K562 (cell line): ENCODE data around the gene PSMC3IP. TPM values are rescaled to one million over a fixed set of nuclear protein-coding genes. Genes with fewer than 3 reads are reported as not detected.

ENCODE experiments used
- ATF3 ChIP-seq, 2 experiments: fragments of 450-650 bp in 1 of 2; sonication (generic) in 1 of 2; formaldehyde crosslinking in 1 of 2; IDR thresholded peaks in 1 of 2; conservative IDR thresholded peaks in 1 of 2; 2 replicates each; pipeline versions ENCODE4 v1.6.1 to v1.8.1; 2016 to 2023; ENCODE audit warnings: mild to moderate bottlenecking in 2 of 2, moderate library complexity in 2 of 2, inconsistent platforms in 1 of 2, missing genetic modification reagents in 1 of 2
- CHD4 ChIP-seq: fragments of 200-600 bp; sonication (generic); IDR thresholded peaks from 3 replicates; pipeline ENCODE4 v1.6.1; 2012; ENCODE audit warnings: low read depth, mild to moderate bottlenecking, mixed read lengths, low read length, inconsistent platforms; ENCODE audit not compliant: insufficient read depth, insufficient replicate concordance, poor library complexity, severe bottlenecking
- KLF13 ChIP-seq: fragments of 450-650 bp; IDR thresholded peaks from 2 replicates; pipeline ENCODE4 v1.6.1; 2016; ENCODE audit warnings: missing genetic modification characterization, low read depth, mild to moderate bottlenecking, missing compliant biosample characterization, moderate library complexity, borderline replicate concordance
- MIER1 ChIP-seq: fragments of 450-650 bp; IDR thresholded peaks from 2 replicates; pipeline ENCODE4 v1.6.1; 2016; ENCODE audit warnings: antibody characterized with exemption, mild to moderate bottlenecking, low read depth
- NFE2L1 ChIP-seq: fragments of 450-650 bp; IDR thresholded peaks from 2 replicates; pipeline ENCODE4 v1.6.1; 2016; ENCODE audit warnings: missing genetic modification characterization, low read depth, mild to moderate bottlenecking, missing compliant biosample characterization, moderate library complexity, borderline replicate concordance
- SREBF1 ChIP-seq: fragments of 150-350 bp; IDR thresholded peaks from 2 replicates; pipeline ENCODE4 v1.6.1; 2014; ENCODE audit warnings: antibody characterized with exemption, low read depth, low read length, borderline replicate concordance
- TGIF2 ChIP-seq: sonication (generic); formaldehyde crosslinking; IDR thresholded peaks from 2 replicates; pipeline ENCODE4 v1.8.1; 2022; ENCODE audit warnings: mild to moderate bottlenecking, missing genetic modification reagents, moderate library complexity
- THRA ChIP-seq: fragments of 450-650 bp; IDR thresholded peaks from 2 replicates; pipeline ENCODE4 v1.6.1; 2017; ENCODE audit warnings: mild to moderate bottlenecking, moderate library complexity
- TRIM24 ChIP-seq, 2 experiments: fragments of 450-650 bp; IDR thresholded peaks; 2 replicates each; pipeline ENCODE4 v1.6.1; 2016
- ZBTB12 ChIP-seq: fragments of 250-450 bp; sonication (Bioruptor Pico); IDR thresholded peaks from 2 replicates; pipeline ENCODE4 v1.4.0; 2020
- ZBTB33 ChIP-seq: sonication (generic); formaldehyde crosslinking; IDR thresholded peaks from 2 replicates; pipeline ENCODE4 v1.8.1; 2023; ENCODE audit warnings: mild to moderate bottlenecking, missing genetic modification reagents
- ZNF146 ChIP-seq: IDR thresholded peaks from one replicate; pipeline ENCODE4 v1.6.1; 2018; ENCODE audit warnings: missing compliant biosample characterization; ENCODE audit not compliant: unreplicated experiment
- ZNF354B ChIP-seq: fragments of 250-450 bp; sonication (Bioruptor Pico); IDR thresholded peaks from 2 replicates; pipeline ENCODE4 v1.4.0; 2020
- ZSCAN29 ChIP-seq: fragments of 450-650 bp; IDR thresholded peaks from 2 replicates; pipeline ENCODE4 v1.6.1; 2017
- polyA plus RNA-seq, 8 experiments: library from polyadenylated mRNA; depleted of rRNA in 4 of 8; stranded (reverse) in 5 of 8; unstranded in 3 of 8; fragments of >200 nt; fragmentation: Nextera tagmentation in 2 of 8; fragmentation: Illumina TruSeq in 1 of 8; extraction: Ambion mirVana in 2 of 8; extraction: Trizol in 1 of 8; gene quantifications; 2 replicates each; pipeline versions ENCODE4 v1.2.1 to v1.2.3, GENCODE V29; 2011 to 2014; ENCODE audit warnings: inconsistent platforms in 1 of 8, missing spikeins in 1 of 8
- total RNA-seq, 7 experiments: library from RNA; depleted of rRNA in 6 of 7; stranded (reverse); fragments of >200 nt in 6 of 7; fragmentation: Illumina TruSeq in 2 of 7; extraction: Trizol in 2 of 7; gene quantifications; 2 replicates each; pipeline versions ENCODE4 v1.2.1 to v1.2.3, GENCODE V29; 2011 to 2021; ENCODE audit warnings: low replicate concordance in 1 of 7
- TF ChIP-seq, protein P1 (sequence below), 2 experiments: fragments of 200-800 bp in 1 of 2; sonication (Bioruptor generic) in 1 of 2; sonication (generic) in 1 of 2; formaldehyde crosslinking in 1 of 2; IDR thresholded peaks in 1 of 2; conservative IDR thresholded peaks in 1 of 2; 2 replicates each; pipeline versions ENCODE4 v1.5.0 to v1.6.1; 2016 to 2020; ENCODE audit warnings: missing compliant biosample characterization in 1 of 2, missing genetic modification characterization in 1 of 2, missing genetic modification reagents in 1 of 2
- TF ChIP-seq, protein P2 (sequence below): fragments of 250-450 bp; sonication (Bioruptor Pico); IDR thresholded peaks from 2 replicates; pipeline ENCODE4 v1.5.0; 2021

The PSMC3IP gene
- total and polyA plus RNA-seq, 9 of the 15 experiments (the other 6 are each of a cell fraction or from before 2014, with no cell fraction given), result 13.8 to 65.6 (median 32.8) TPM

DNA sequence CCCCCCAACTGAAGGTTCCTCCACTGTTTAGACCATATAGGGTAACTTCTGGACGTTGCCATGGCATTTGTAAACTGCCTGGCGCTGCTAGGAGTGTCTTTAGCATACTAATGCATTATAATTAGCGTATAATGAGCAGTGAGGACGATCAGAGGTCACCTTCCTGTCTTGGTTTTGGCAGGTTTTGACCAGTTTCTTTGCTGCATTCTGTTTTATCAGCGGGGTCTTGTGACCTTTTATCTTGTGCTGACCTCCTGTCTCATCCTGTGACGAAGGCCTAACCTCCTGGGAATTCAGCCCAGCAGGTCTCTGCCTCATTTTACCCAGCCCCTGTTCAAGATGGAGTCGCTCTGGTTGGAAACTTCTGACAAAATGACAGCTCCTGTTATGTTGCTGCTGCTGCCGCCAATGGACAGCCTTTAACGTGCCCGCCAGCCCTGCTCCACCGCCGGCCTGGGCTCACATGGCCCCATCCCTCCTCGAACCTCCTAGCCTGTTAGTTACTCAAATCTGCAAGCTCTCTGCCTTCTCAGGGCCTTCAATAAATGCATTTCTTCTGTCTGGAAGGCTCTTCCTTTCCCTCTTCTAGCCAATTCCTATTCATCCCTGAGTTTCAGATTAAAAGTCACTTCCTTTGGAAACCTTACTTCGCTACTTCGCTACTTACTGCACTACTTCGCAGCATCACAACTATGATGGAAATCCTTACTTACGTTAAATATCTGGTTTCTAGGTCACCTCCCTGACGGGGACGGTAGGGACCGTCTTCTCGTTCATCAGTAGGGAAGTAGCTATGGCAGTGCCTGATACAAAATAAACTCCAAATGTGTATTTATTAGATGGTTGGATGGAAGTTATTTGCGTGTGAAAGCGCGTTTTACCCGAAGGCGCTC is 42.1 kb downstream of the PSMC3IP start (continued):
- TF ChIP-seq ATF3 (IDR thresholded peaks at IDR 0.05) (no peak), ATF3 (CRISPR knock-in tag; conservative IDR thresholded peaks at IDR 0.05) (peak; percentile 75; the same call in 1 of the 2 replicates), TGIF2 (CRISPR knock-in tag) (no peak), ZNF146 (no peak), CHD4 (no peak), NFE2L1 (tag) (peak; percentile 50; the same call in 1 of the 2 replicates), MIER1 (no peak), TRIM24 (IDR thresholded peaks at IDR 0.05) (no peak), ZBTB33 (no peak), ZSCAN29 (no peak), ZBTB12 (CRISPR knock-in tag) (peak; percentile 89), KLF13 (tag) (peak; percentile 78; the same call in 1 of the 2 replicates), THRA (no peak), ZNF354B (CRISPR knock-in tag) (peak; percentile 81; the same call in 1 of the 2 replicates), SREBF1 (no peak)
- TF ChIP-seq, protein P1, sequence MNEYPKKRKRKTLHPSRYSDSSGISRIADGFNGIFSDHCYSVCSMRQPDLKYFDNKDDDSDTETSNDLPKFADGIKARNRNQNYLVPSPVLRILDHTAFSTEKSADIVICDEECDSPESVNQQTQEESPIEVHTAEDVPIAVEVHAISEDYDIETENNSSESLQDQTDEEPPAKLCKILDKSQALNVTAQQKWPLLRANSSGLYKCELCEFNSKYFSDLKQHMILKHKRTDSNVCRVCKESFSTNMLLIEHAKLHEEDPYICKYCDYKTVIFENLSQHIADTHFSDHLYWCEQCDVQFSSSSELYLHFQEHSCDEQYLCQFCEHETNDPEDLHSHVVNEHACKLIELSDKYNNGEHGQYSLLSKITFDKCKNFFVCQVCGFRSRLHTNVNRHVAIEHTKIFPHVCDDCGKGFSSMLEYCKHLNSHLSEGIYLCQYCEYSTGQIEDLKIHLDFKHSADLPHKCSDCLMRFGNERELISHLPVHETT (CRISPR knock-in tag; conservative IDR thresholded peaks at IDR 0.05 in 1 of 2, IDR thresholded peaks at IDR 0.05 in 1 of 2), result peak in 1 of 2 experiments; percentile 96; a peak in 2 of 4 replicates
- TF ChIP-seq, protein P2, sequence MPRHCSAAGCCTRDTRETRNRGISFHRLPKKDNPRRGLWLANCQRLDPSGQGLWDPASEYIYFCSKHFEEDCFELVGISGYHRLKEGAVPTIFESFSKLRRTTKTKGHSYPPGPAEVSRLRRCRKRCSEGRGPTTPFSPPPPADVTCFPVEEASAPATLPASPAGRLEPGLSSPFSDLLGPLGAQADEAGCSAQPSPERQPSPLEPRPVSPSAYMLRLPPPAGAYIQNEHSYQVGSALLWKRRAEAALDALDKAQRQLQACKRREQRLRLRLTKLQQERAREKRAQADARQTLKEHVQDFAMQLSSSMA (CRISPR knock-in tag), result peak; percentile 60; the same call in 1 of the 2 replicates
